Keratinocyte (primary cell): Measurements from ENCODE around the gene TM2D1. TPM values are rescaled to one million over a fixed set of nuclear protein-coding genes. Genes with fewer than 3 reads are reported as not detected.
A peak's percentile ranks its signal among the peaks of the same experiment; 100 is the strongest.

ENCODE experiments used
- DNase-seq: peaks from one replicate; pipeline ENCODE4 v3.0.0-alpha.2; 2011; ENCODE audit warnings: low read depth, missing footprints, low spot score
- FAIRE-seq: peaks from 2 replicates; lab custom pipeline; 2011; peaks lifted over from hg19 to GRCh38; lab: Jason Lieb, UNC
- H2AFZ ChIP-seq: 2 replicates; pipeline ENCODE4 v1.6.0; 2012; ENCODE audit warnings: low read length, control low read depth, inconsistent platforms; ENCODE audit not compliant: control insufficient read depth
- H3K27ac ChIP-seq: 2 replicates; pipeline ENCODE4 v1.5.1; 2011; ENCODE audit warnings: low read length; ENCODE audit not compliant: control insufficient read depth, insufficient read depth
- H3K27me3 ChIP-seq: 3 replicates; pipeline ENCODE4 v1.6.0; 2011; ENCODE audit warnings: low read length; ENCODE audit not compliant: control insufficient read depth, insufficient read depth; ENCODE audit errors: extremely low read depth
- H3K36me3 ChIP-seq, 2 experiments: 2 replicates in 1 of 2; 3 replicates in 1 of 2; pipeline ENCODE4 v1.5.1; 2011; ENCODE audit warnings: low read length in 2 of 2, mild to moderate bottlenecking in 1 of 2; ENCODE audit not compliant: control insufficient read depth in 2 of 2, insufficient read depth in 2 of 2; ENCODE audit errors: extremely low read depth in 1 of 2
- H3K4me1 ChIP-seq: 3 replicates; pipeline ENCODE4 v1.5.1; 2011; ENCODE audit warnings: low read length; ENCODE audit not compliant: control insufficient read depth, insufficient read depth; ENCODE audit errors: extremely low read depth
- H3K4me2 ChIP-seq: 3 replicates; pipeline ENCODE4 v1.6.0; 2011; ENCODE audit warnings: low read depth, low read length; ENCODE audit not compliant: control insufficient read depth, insufficient read depth; ENCODE audit errors: extremely low read depth
- H3K4me3 ChIP-seq, 3 experiments: fragments of 200-600 bp in 1 of 3; sonication (generic) in 1 of 3; 2 replicates in 2 of 3; 3 replicates in 1 of 3; pipeline ENCODE4 v1.5.1; 2011 to 2016; ENCODE audit warnings: low read length in 3 of 3, mild to moderate bottlenecking in 3 of 3, control low read depth in 2 of 3, inconsistent platforms in 1 of 3, low read depth in 1 of 3, mixed read lengths in 1 of 3, mixed run types in 1 of 3, moderate library complexity in 1 of 3; ENCODE audit not compliant: control insufficient read depth in 2 of 3, insufficient read depth in 2 of 3; ENCODE audit errors: extremely low read depth in 1 of 3
- H3K79me2 ChIP-seq: 2 replicates; pipeline ENCODE4 v1.6.0; 2012; ENCODE audit warnings: low read length; ENCODE audit not compliant: control insufficient read depth, insufficient read depth
- H3K9ac ChIP-seq: 3 replicates; pipeline ENCODE4 v1.6.0; 2011; ENCODE audit warnings: low read length; ENCODE audit not compliant: control insufficient read depth, insufficient read depth; ENCODE audit errors: extremely low read depth
- H3K9me1 ChIP-seq: 3 replicates; pipeline ENCODE4 v1.6.0; 2011; ENCODE audit warnings: low read length; ENCODE audit not compliant: control insufficient read depth, insufficient read depth; ENCODE audit errors: extremely low read depth
- H3K9me3 ChIP-seq: 2 replicates; pipeline ENCODE4 v1.5.1; 2012; ENCODE audit warnings: low read depth, low read length; ENCODE audit not compliant: control insufficient read depth
- H4K20me1 ChIP-seq: 3 replicates; pipeline ENCODE4 v1.6.0; 2011; ENCODE audit warnings: low read length; ENCODE audit not compliant: control insufficient read depth, insufficient read depth; ENCODE audit errors: extremely low read depth
- CTCF ChIP-seq, 3 experiments: IDR thresholded peaks in 1 of 3; conservative IDR thresholded peaks in 1 of 3; optimal IDR thresholded peaks in 1 of 3; 2 replicates in 2 of 3; 3 replicates in 1 of 3; pipeline versions ENCODE3 to v1.5.1; 2011; ENCODE audit warnings: low read length in 3 of 3, mild to moderate bottlenecking in 3 of 3, moderate library complexity in 2 of 3, control low read depth in 1 of 3, inconsistent platforms in 1 of 3; ENCODE audit not compliant: insufficient read depth in 2 of 3; ENCODE audit errors: extremely low read depth in 1 of 3
- EZH2 ChIP-seq: IDR thresholded peaks from one replicate; pipeline ENCODE4 v1.6.1; 2012; ENCODE audit warnings: inconsistent platforms, mild to moderate bottlenecking, low read length, moderate library complexity
- dilution Hi-C: fragments of 300-500 bp; cut with MboI; formaldehyde crosslinking; loops from one replicate; pipeline ENCODE4 v1.7.0; 2020; ENCODE audit warnings: low sequenced_read_pairs; ENCODE audit not compliant: extremely low pct_ligation_motif_present
- polyA plus RNA-seq, 5 experiments: library from polyadenylated mRNA; depleted of rRNA in 3 of 5; stranded (reverse) in 3 of 5; stranded (forward) in 1 of 5; unstranded in 1 of 5; fragments of >200 nt; gene quantifications; 1 replicate in 1 of 5; 2 replicates in 3 of 5; 3 replicates in 1 of 5; pipeline versions ENCODE4 v1.2.1 to v1.2.3, GENCODE V29; 2011 to 2012; ENCODE audit warnings: missing spikeins in 2 of 5, low read depth in 1 of 5, low replicate concordance in 1 of 5

Gene TM2D1
- polyA plus RNA-seq, 1 donor (not counting 4 experiments of a cell fraction or from before 2014, with no cell fraction given), result 70.2 TPM

DNA sequence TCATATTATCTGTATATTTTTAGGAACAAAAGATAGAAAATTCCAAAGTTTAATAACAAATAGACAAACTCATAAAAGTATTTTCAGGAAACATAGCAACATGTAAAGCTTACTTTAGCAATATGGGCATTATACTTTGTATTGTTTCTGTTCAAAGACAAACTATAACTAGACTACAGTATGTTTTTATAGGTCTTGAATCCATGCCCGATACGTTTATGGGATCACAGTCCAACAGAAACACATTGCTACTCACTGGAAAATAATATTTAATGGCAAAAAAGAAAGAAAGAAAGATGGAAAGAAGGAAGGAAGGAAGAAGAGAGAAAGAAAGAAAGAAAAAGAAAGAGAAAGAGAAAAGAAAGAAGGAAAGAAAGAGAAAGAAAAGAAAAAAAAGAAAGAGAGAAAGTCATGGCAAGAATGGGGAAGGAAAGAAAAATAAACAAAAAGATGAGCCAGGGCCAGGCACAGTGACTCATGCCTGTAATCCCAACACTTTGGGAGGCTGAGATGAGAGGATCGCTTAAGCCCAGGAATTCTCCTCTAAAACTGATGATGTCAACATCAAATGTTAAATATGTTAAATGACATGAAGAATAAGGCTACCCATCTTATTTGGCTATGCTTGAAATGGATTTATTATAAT lies 32.7 kb downstream of the TM2D1 start:
- TF ChIP-seq EZH2 (no peak), CTCF (optimal IDR thresholded peaks at IDR 0.05 in 1 of 3, IDR thresholded peaks at IDR 0.05 in 1 of 3, conservative IDR thresholded peaks at IDR 0.05 in 1 of 3; ENCODE audit: extremely low read depth in 1 of 3, insufficient read depth in 2 of 3, low read length in 3 of 3) (no peak)
- Histone ChIP-seq H3K27me3 (no peaks in the 10 kb centered on the region), H3K36me3 (no peaks in the 10 kb centered on the region), H3K27ac (no peak overlapping the region), H2AFZ (no peak overlapping the region), H3K9me1 (no peaks in the 10 kb centered on the region), H3K4me3 (no peak overlapping the region), H3K4me2 (no peak overlapping the region), H3K4me1 (peaks cover 15% of the 10 kb centered on the region), H3K79me2 (no peaks in the 10 kb centered on the region), H3K9ac (no peak overlapping the region), H3K9me3 (no peaks in the 10 kb centered on the region), H4K20me1 (no peaks in the 10 kb centered on the region)
- no peak for DNase-seq
- dilution Hi-C loops, result no loop called here
- FAIRE-seq, result no peak

DNA sequence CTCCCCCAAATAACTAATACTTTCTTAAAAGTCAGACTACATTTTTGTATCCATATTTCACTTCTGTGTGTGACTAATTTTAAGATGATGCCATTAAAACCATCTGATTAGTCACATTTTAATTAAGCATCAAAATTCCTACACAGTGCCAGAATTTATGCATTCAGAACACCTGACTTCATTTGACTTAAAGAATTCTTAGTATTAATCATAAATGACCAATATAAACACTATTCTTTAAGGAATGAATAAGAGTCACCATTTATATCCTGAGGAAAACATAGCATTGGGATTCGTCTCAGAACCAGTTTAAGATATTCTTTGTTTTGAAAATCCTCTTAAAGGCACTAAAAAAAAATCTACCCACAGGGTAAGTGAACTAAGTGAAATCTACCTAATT lies 37.0 kb downstream of the TM2D1 start:
- peaks cover 15% of the 10 kb centered on the region for H3K4me1 ChIP-seq
- H3K4me2 ChIP-seq, result no peak overlapping the region
- DNase-seq (peak; percentile 50), FAIRE-seq (no peak)
- H4K20me1 ChIP-seq, result no peaks in the 10 kb centered on the region
- H2AFZ ChIP-seq, result no peak overlapping the region
- no peaks in the 10 kb centered on the region for H3K9me3 ChIP-seq
- H3K9ac ChIP-seq, result no peak overlapping the region
- H3K79me2 ChIP-seq, result no peaks in the 10 kb centered on the region
- no peaks in the 10 kb centered on the region for H3K9me1 ChIP-seq
- no peak for TF ChIP-seq CTCF (optimal IDR thresholded peaks at IDR 0.05 in 1 of 3, IDR thresholded peaks at IDR 0.05 in 1 of 3, conservative IDR thresholded peaks at IDR 0.05 in 1 of 3; ENCODE audit: extremely low read depth in 1 of 3, insufficient read depth in 2 of 3, low read length in 3 of 3)
- no peak for TF ChIP-seq EZH2
- H3K27ac ChIP-seq, result peak overlapping the region; percentile 49
- peaks cover 0 to 4% of the 10 kb centered on the region in 2 experiments for H3K36me3 ChIP-seq
- no peak overlapping the region for H3K4me3 ChIP-seq
- dilution Hi-C loops, result no loop called here
- no peaks in the 10 kb centered on the region for H3K27me3 ChIP-seq
